CD4-positive, alpha-beta T cell (primary cell): ENCODE data around the gene VWA7. TPM values are rescaled to one million over a fixed set of nuclear protein-coding genes. Genes with fewer than 3 reads are reported as not detected.

Experiments
- ATAC-seq: fragments of 200-7000 bp; cut with Tn5 transposase; one replicate; pipeline ENCODE4 v1.10.0; 2022; ENCODE audit warnings: mild to moderate bottlenecking; ENCODE audit not compliant: poor library complexity
- CTCF ChIA-PET: fragments of 350-600 bp; sonication (Branson Sonifier 250); formaldehyde crosslinking; loops from one replicate; lab custom pipeline; 2021; ENCODE audit warnings: antibody characterized with exemption, inconsistent platforms; lab: Charles Lee
- POLR2A ChIA-PET: fragments of 350-600 bp; sonication (Branson Sonifier 250); formaldehyde crosslinking; loops from one replicate; lab custom pipeline; 2021; ENCODE audit warnings: antibody characterized with exemption, inconsistent platforms; lab: Charles Lee
- DNase-seq, 14 experiments: peaks; one replicate each; pipeline ENCODE4 v3.0.0-alpha.2; 2013 to 2020; ENCODE audit warnings: mixed read lengths in 2 of 14
- H3K27ac ChIP-seq, 2 donors: one replicate each; pipeline versions ENCODE4 v1.5.1 to v1.7.0; 2013; ENCODE audit warnings: low read length in 2 of 2, low read depth in 1 of 2, mild to moderate bottlenecking in 1 of 2
- H3K27me3 ChIP-seq, 2 experiments: 1 replicate in 1 of 2; 2 replicates in 1 of 2; pipeline versions ENCODE4 v1.6.1 to v1.7.0; 2013; ENCODE audit warnings: low read length in 2 of 2, control low read depth in 1 of 2, mild to moderate bottlenecking in 1 of 2, moderate library complexity in 1 of 2; ENCODE audit not compliant: insufficient read depth in 2 of 2, control insufficient read depth in 1 of 2
- H3K36me3 ChIP-seq: one replicate; pipeline ENCODE4 v1.6.1; 2013; ENCODE audit warnings: low read length, control low read depth; ENCODE audit not compliant: insufficient read depth
- H3K4me1 ChIP-seq: one replicate; pipeline ENCODE4 v1.6.1; 2013; ENCODE audit warnings: low read length, control low read depth; ENCODE audit not compliant: insufficient read depth
- H3K4me3 ChIP-seq: one replicate; pipeline ENCODE4 v1.5.1; 2013; ENCODE audit warnings: mild to moderate bottlenecking, low read length, moderate library complexity
- H3K9me3 ChIP-seq, 2 experiments: 1 replicate in 1 of 2; 2 replicates in 1 of 2; pipeline versions ENCODE4 v1.6.1 to v1.7.0; 2013; ENCODE audit warnings: low read length in 2 of 2, mild to moderate bottlenecking in 2 of 2, control low read depth in 1 of 2, moderate library complexity in 1 of 2; ENCODE audit not compliant: control insufficient read depth in 1 of 2, insufficient read depth in 1 of 2
- H3K27ac Mint-ChIP-seq: one replicate; pipeline ENCODE4 v1.8.0; 2020; ENCODE audit warnings: mixed read lengths
- H3K27me3 Mint-ChIP-seq: one replicate; pipeline ENCODE4 v1.8.0; 2021; ENCODE audit warnings: mixed read lengths
- H3K36me3 Mint-ChIP-seq: one replicate; pipeline ENCODE4 v1.8.0; 2021; ENCODE audit warnings: low read depth, mixed read lengths
- H3K4me1 Mint-ChIP-seq: one replicate; pipeline ENCODE4 v1.8.0; 2021; ENCODE audit warnings: low read depth, mixed read lengths
- H3K4me3 Mint-ChIP-seq: one replicate; pipeline ENCODE4 v1.8.0; 2020; ENCODE audit warnings: mild to moderate bottlenecking, mixed read lengths
- H3K9me3 Mint-ChIP-seq: one replicate; pipeline ENCODE4 v1.8.0; 2020; ENCODE audit warnings: mixed read lengths
- CTCF ChIP-seq: fragments of 200-600 bp; IDR thresholded peaks from one replicate; pipeline ENCODE4 v1.8.0; 2022; ENCODE audit warnings: antibody characterized with exemption, mild to moderate bottlenecking
- intact Hi-C, 2 experiments: fragments of 100-400 bp; cut with DNase I in 1 of 2; cut with micrococcal nuclease in 1 of 2; formaldehyde crosslinking; loops; one replicate each; pipeline versions ENCODE4 v1.15.1 to v1.9.0; 2023 to 2025; cut with DNase I, micrococcal nuclease
- total RNA-seq, 174 experiments: library from RNA in 2 of 174; stranded (reverse) in 2 of 174; gene quantifications; one replicate each; pipeline ENCODE4 v1.2.3 and lab custom pipeline; 2021 to 2026

The VWA7 gene
- total RNA-seq, 2 experiments from 2014 or later: 1.7 TPM

- Histone ChIP-seq H3K4me1 (peaks cover 16% of the 10 kb centered on the region), H3K36me3 (peaks cover 2% of the 10 kb centered on the region), H3K27me3 (no peaks in the 10 kb centered on the region), H3K9me3 (no peaks in the 10 kb centered on the region), H3K4me3 (no peak overlapping the region), H3K27ac (no peak overlapping the region)
- Mint-ChIP-seq H3K4me3 (no peak overlapping the region), H3K36me3 (peaks cover 3% of the 10 kb centered on the region), H3K4me1 (peaks cover 8% of the 10 kb centered on the region), H3K9me3 (no peaks in the 10 kb centered on the region), H3K27ac (no peak overlapping the region), H3K27me3 (no peaks in the 10 kb centered on the region)
- no peak for TF ChIP-seq CTCF
- ChIA-PET CTCF (no interaction called here), POLR2A (interaction anchor here (1.2 kb wide), 1 partner anchor 12 kb away, joined by 3 read pairs; the partner anchor contains the start of gene VWA7)
- ATAC-seq (no peak), DNase-seq (no peak)
- intact Hi-C loops: no loop called here
These were observed 11.6 kb downstream of the VWA7 start for GRCh38 chr6:31765559-31765909.

GRCh38 chr6:31764198-31764597 lies 12.9 kb downstream of the VWA7 start:
- CTCF ChIA-PET: interaction anchor here (0.6 kb wide), 1 partner anchor 68 kb away, joined by 6 read pairs; no protein-coding TSS in a partner anchor
- no peaks in the 10 kb centered on the region for H3K27me3 Mint-ChIP-seq
- no peak overlapping the region for H3K4me3 Mint-ChIP-seq
- Histone ChIP-seq H3K27ac (no peak overlapping the region), H3K4me1 (peaks cover 8% of the 10 kb centered on the region), H3K36me3 (peaks cover 2% of the 10 kb centered on the region), H3K9me3 (no peaks in the 10 kb centered on the region), H3K27me3 (no peaks in the 10 kb centered on the region), H3K4me3 (no peak overlapping the region)
- no peaks in the 10 kb centered on the region for H3K4me1 Mint-ChIP-seq
- peaks cover 4% of the 10 kb centered on the region for H3K36me3 Mint-ChIP-seq
- H3K9me3 Mint-ChIP-seq: no peaks in the 10 kb centered on the region
- DNase-seq (no peak), ATAC-seq (no peak)
- POLR2A ChIA-PET: no interaction called here
- intact Hi-C loops: no loop called here
- no peak overlapping the region for H3K27ac Mint-ChIP-seq
- TF ChIP-seq CTCF: no peak

GRCh38 chr6:31763619-31763940 lies 13.5 kb downstream of the VWA7 start:
- intact Hi-C loops: no loop called here
- Histone ChIP-seq H3K27ac (no peak overlapping the region), H3K36me3 (peaks cover 2% of the 10 kb centered on the region), H3K4me1 (peaks cover 5% of the 10 kb centered on the region), H3K4me3 (no peak overlapping the region), H3K9me3 (no peaks in the 10 kb centered on the region), H3K27me3 (no peaks in the 10 kb centered on the region)
- no peaks in the 10 kb centered on the region for H3K4me1 Mint-ChIP-seq
- H3K9me3 Mint-ChIP-seq: no peaks in the 10 kb centered on the region
- no peak overlapping the region for H3K4me3 Mint-ChIP-seq
- ChIA-PET POLR2A (no interaction called here), CTCF (interaction anchor here (0.6 kb wide), 1 partner anchor 68 kb away, joined by 6 read pairs; no protein-coding TSS in a partner anchor)
- no peak for ATAC-seq
- TF ChIP-seq CTCF: no peak
- no peak for DNase-seq
- no peak overlapping the region for H3K27ac Mint-ChIP-seq
- peaks cover 4% of the 10 kb centered on the region for H3K36me3 Mint-ChIP-seq
- no peaks in the 10 kb centered on the region for H3K27me3 Mint-ChIP-seq
